Measurements from ENCODE around the gene GATA6. TPM values are rescaled to one million over a fixed set of nuclear protein-coding genes. Genes with fewer than 3 reads are reported as not detected.
"Not testable (repeated sequence)": the region's sequence is repeated elsewhere in the genome, so short reads cannot be mapped to it uniquely, and the experiment has no call there.

GATA6 gene
- total and polyA plus RNA-seq, 5 experiments from 2014 or later = 0.03 to 0.88 (median 0.13) TPM; not detected in 2

DNA sequence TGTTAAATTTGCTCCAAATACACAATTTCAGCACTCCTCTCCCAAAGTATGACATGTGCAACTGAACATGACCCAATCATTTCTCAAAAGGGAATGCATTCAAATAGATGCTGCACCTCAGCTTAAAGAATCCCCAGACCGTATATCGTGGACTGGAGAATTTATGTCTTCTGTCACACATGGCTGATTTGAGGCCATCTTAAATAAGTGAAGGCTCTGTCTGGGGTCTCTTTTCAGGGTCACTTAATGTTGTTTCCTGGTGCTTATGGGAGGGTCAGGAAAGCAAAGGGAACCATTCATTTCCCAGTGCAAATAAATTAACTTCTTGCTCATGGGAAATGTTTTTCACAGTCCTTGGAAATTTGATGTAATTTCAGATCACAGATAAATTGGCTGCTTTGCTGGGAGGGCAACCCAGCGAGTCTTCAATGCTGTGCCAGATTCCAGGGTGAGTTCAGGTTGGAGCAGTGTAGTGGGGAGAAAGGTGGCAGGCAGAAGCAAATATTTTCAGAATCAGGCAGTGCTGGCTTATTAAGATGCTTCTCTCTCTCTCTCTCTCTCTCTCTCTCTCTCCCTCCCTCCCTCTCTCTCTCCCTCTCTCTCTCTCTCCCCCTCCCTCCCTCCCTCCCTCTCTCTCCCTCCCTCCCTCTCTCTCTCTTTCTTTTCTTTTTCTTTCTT lies 34.3 kb downstream of the GATA6 start:
- Mint-ChIP-seq H3K27me3 (peaks cover 0 to 9% (median 4%) of the 10 kb centered on the region in 5 donors), H3K36me3 (no peaks in the 10 kb centered on the region), H3K4me3 (no peak overlapping the region), H3K9me3 (peaks cover 0 to 2% (median 0%) of the 10 kb centered on the region in 9 donors), H3K4me1 (peaks cover 0 to 3% (median 0%) of the 10 kb centered on the region in 4 donors), H3K27ac (no peak overlapping the region)
- DNase-seq = no peak
- POLR2A ChIA-PET = no interaction called here
- ATAC-seq = no peak

GRCh38 chr18:22204214-22204536 lies 34.8 kb downstream of the GATA6 start:
- no peaks in the 10 kb centered on the region for H3K4me1 Mint-ChIP-seq
- POLR2A ChIA-PET = no interaction called here
- H3K36me3 Mint-ChIP-seq = no peaks in the 10 kb centered on the region
- peaks cover 0 to 7% (median 2%) of the 10 kb centered on the region in 5 donors for H3K27me3 Mint-ChIP-seq
- no peaks in the 10 kb centered on the region for H3K9me3 Mint-ChIP-seq
- ATAC-seq (no peak), DNase-seq (no peak)
- H3K27ac Mint-ChIP-seq = no peak overlapping the region
- no peak overlapping the region for H3K4me3 Mint-ChIP-seq

GRCh38 chr18:22204996-22205395 lies 35.6 kb downstream of the GATA6 start:
- Mint-ChIP-seq H3K27me3 (peaks cover 0 to 4% (median 2%) of the 10 kb centered on the region in 5 donors), H3K9me3 (no peaks in the 10 kb centered on the region), H3K4me3 (no peak overlapping the region), H3K27ac (peak overlapping the region in 1 of 10 donors; percentile 43), H3K4me1 (no peaks in the 10 kb centered on the region), H3K36me3 (no peaks in the 10 kb centered on the region)
- POLR2A ChIA-PET = no interaction called here
- DNase-seq (no peak), ATAC-seq (no peak)

- Mint-ChIP-seq H3K27me3 (peaks cover 0 to 5% (median 3%) of the 10 kb centered on the region in 5 donors), H3K9me3 (no peaks in the 10 kb centered on the region), H3K4me1 (no peaks in the 10 kb centered on the region), H3K27ac (no peak overlapping the region), H3K4me3 (no peak overlapping the region), H3K36me3 (no peaks in the 10 kb centered on the region)
- DNase-seq (no peak), ATAC-seq (no peak)
- POLR2A ChIA-PET = no interaction called here
Observed at GRCh38 chr18:22207021-22207758, 37.8 kb downstream of the GATA6 start.

GRCh38 chr18:22210311-22210754 lies 40.9 kb downstream of the GATA6 start:
- Mint-ChIP-seq H3K4me3 (no peak overlapping the region), H3K27me3 (peaks cover 0 to 5% (median 2%) of the 10 kb centered on the region in 5 donors)

DNA sequence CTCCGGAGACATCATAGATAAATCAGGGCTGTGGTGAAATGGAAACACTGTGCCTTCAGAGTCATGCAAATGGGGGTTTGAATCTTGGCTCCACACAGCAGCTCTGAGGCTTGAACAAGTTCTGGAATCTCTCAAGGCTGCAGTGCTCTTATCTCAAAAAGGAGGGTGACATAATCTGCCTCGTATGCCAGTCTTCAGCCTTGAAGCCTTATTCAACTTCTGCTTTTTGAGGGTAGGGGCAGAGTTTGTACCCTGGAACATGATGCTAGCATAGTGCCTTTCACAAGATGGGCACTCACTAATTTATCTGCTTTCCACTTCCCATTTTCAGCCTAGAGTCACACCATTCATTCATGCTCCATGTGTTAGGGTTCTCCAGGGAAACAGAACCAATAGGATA lies 42.3 kb downstream of the GATA6 start:
- Mint-ChIP-seq H3K9me3 (no peaks in the 10 kb centered on the region), H3K36me3 (no peaks in the 10 kb centered on the region), H3K27ac (no peak overlapping the region), H3K27me3 (peaks cover 0 to 5% (median 0%) of the 10 kb centered on the region in 5 donors), H3K4me1 (peaks cover 0 to 4% (median 0%) of the 10 kb centered on the region in 4 donors), H3K4me3 (no peak overlapping the region)
- no peak for ATAC-seq
- POLR2A ChIA-PET = no interaction called here
- no peak for DNase-seq

More at GRCh38 chr18:22210311-22210754, 40.9 kb downstream of the GATA6 start:
- H3K4me1 Mint-ChIP-seq = peaks cover 0 to 4% (median 0%) of the 10 kb centered on the region in 4 donors
- ATAC-seq = no peak
- H3K36me3 Mint-ChIP-seq = no peaks in the 10 kb centered on the region
- no peak for DNase-seq
- H3K27ac Mint-ChIP-seq = peak overlapping the region in 1 of 10 donors; percentile 31
- POLR2A ChIA-PET = no interaction called here
- H3K9me3 Mint-ChIP-seq = no peaks in the 10 kb centered on the region

DNA sequence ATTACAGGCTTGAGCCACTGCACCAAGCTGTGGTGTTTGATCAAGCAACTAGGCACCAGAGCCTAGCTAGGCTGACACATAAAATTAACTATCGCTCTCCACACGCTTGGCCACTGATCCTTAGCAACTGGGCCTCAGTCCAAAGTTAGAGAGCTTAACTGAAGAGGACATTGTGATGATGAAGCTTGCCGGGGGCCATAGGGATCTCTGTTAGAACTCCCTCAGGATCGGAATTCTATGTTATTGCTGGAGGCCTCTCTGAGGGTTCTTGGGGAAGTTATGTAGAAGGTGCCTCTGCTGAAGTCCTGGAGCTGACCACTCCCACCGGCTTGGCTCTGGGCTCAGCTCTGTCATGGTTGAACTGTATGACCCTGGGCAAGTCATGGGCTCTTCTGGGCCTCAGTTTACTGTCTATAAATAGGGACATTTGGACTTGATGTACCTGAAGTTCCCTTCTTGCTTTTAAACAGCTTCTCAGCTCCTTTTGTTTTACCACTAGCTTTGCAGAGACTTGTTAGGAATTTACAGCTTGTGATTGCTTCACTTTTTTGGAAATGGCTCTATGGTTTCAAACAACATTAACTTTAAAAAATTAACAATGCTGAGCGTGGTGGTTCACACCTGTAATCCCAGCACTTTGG lies 44.1 kb downstream of the GATA6 start:
- H3K27me3 Mint-ChIP-seq = peaks cover 0 to 5% (median 0%) of the 10 kb centered on the region in 5 donors
- no peak overlapping the region for H3K4me3 Mint-ChIP-seq
- POLR2A ChIA-PET = interaction anchor here (0.5 kb wide), 1 partner anchor 31 kb away, joined by 3 read pairs; no protein-coding TSS in a partner anchor
- H3K9me3 Mint-ChIP-seq = peaks cover 0 to under 1% (median 0%) of the 10 kb centered on the region in 9 donors
- H3K4me1 Mint-ChIP-seq = peaks cover 0 to 4% (median 1%) of the 10 kb centered on the region in 4 donors
- H3K36me3 Mint-ChIP-seq = no peaks in the 10 kb centered on the region
- DNase-seq (no peak), ATAC-seq (no peak)
- no peak overlapping the region for H3K27ac Mint-ChIP-seq

DNA sequence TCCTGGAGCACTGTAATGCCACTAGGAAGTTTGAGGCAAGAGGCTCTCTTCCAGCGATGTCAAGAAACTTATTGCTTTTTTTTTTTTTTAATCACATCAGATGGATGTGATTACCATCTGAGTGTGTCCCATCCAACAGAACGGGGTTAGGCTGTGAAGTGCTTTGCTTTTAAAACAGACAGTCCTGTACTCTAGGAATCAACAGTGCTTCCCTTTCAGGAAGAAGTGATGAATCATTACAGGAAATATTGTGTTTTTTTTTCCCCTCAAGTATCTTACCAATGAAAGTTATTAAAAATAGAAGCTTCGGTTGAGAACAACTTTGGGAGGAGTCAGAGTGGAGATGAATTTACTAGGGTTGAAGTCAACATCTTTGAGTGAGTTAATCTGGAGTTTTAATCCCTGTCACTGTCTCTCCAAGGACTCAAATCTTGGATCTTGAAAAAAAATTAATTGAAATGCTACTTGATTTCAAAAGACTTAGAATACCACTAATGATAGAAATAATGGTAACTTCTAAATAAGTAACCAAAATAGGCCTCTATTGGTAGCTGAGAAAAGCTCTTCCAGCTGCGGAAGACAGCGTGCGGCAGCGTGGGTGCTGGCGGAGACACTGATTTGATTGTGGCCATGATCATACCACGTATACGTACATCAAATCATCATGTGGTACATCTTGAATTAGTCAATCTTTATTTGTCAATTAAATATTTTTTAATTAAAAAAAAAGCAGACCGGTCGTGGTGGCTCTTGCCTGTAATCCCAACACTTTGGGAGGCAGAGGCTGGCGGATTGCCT lies 45.5 kb downstream of the GATA6 start:
- peaks cover 0 to 10% (median 2%) of the 10 kb centered on the region in 4 donors for H3K4me1 Mint-ChIP-seq
- no peak for ATAC-seq
- H3K27ac Mint-ChIP-seq = no peak overlapping the region
- no peak overlapping the region for H3K4me3 Mint-ChIP-seq
- peaks cover 0 to 5% (median 0%) of the 10 kb centered on the region in 9 donors for H3K9me3 Mint-ChIP-seq
- POLR2A ChIA-PET = no interaction called here
- no peak for DNase-seq
- no peaks in the 10 kb centered on the region for H3K36me3 Mint-ChIP-seq
- H3K27me3 Mint-ChIP-seq = peaks cover 0 to 5% (median 1%) of the 10 kb centered on the region in 5 donors

GRCh38 chr18:22218835-22219234 lies 49.4 kb downstream of the GATA6 start:
- no peak for DNase-seq
- POLR2A ChIA-PET = no interaction called here
- Mint-ChIP-seq H3K36me3 (no peaks in the 10 kb centered on the region), H3K9me3 (peaks cover 0 to 5% (median 0%) of the 10 kb centered on the region in 9 donors), H3K4me3 (no peak overlapping the region), H3K4me1 (peaks cover 4 to 33% (median 19%) of the 10 kb centered on the region in 4 donors), H3K27ac (no peak overlapping the region), H3K27me3 (peaks cover 0 to 4% (median 0%) of the 10 kb centered on the region in 5 donors)
- ATAC-seq = no peak

- ATAC-seq = no peak
- Mint-ChIP-seq H3K27ac (no peak overlapping the region), H3K9me3 (peaks cover 0 to 5% (median 0%) of the 10 kb centered on the region in 9 donors), H3K4me3 (no peak overlapping the region), H3K27me3 (peaks cover 0 to 4% (median 0%) of the 10 kb centered on the region in 5 donors), H3K36me3 (no peaks in the 10 kb centered on the region), H3K4me1 (peaks cover 4 to 33% (median 19%) of the 10 kb centered on the region in 4 donors)
- POLR2A ChIA-PET = no interaction called here
- DNase-seq = no peak
Observed at GRCh38 chr18:22219568-22220355, 50.4 kb downstream of the GATA6 start.

DNA sequence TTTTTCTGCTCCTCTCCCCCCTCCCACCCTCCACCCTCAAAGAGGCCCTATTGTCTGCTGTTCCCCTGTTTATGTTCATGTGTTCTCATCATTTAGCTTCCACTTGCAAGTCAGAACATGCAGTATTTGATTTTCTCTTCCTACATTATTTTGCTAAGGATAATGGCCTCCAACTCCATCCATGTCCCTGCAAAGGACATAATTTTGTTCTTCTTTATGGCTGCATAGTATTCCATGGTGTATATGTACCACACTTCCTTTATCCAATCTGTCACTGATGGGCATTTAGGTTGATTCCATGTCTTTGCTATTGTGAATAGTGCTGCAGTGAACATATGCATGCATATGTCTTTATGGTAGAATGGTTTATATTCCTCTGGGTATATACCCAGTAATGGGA lies 51.2 kb downstream of the GATA6 start:
- POLR2A ChIA-PET, H3K36me3 Mint-ChIP-seq, H3K27ac Mint-ChIP-seq, DNase-seq, H3K27me3 Mint-ChIP-seq, ATAC-seq, H3K9me3 Mint-ChIP-seq, H3K4me3 Mint-ChIP-seq: not testable (repeated sequence)
- H3K4me1 Mint-ChIP-seq = peaks cover 4 to 37% (median 18%) of the 10 kb centered on the region in 4 donors

Data from naive thymus-derived CD8-positive, alpha-beta T cell (primary cell).